ENCODE data around the gene NMRK2.

GRCh38 chr19:3898426-3898825 is 34.4 kb upstream of the NMRK2 start:
- TF ChIP-seq GTF2F1 (IDR thresholded peaks at IDR 0.05; ENCODE audit: low read length) (no peak), ZBTB7B (CRISPR knock-in tag; IDR thresholded peaks at IDR 0.05) (no peak), YY1 (IDR thresholded peaks at IDR 0.05; ENCODE audit: insufficient read depth, insufficient replicate concordance, low read depth, low read length) (no peak), ZBTB4 (CRISPR knock-in tag; IDR thresholded peaks at IDR 0.05; ENCODE audit: borderline replicate concordance) (no peak)
